ENCODE measurements around the gene MICAL3. TPM values are rescaled to one million over a fixed set of nuclear protein-coding genes. Genes with fewer than 3 reads are reported as not detected.

MICAL3 gene
- total RNA-seq, 1 experiment from 2014 or later: 47.1 TPM

DNA sequence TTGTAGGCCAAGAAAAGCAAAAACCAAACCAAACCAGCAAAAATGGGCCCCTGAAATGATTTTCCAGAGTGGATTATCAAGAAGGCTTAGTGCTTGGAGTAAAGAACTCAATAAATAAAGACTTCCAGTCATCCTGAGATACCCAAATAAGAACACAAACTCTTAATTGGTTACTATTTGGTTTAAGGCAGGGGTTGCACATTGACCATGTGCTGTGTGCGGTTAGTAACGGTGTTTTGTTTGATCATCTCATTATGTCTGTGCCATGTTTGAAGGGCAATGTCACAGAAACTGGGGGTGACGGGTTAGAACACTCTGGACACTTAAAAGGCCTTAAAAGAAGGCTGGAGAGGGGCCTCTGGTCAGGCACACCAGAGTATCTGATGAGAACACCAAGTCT, 9.7 kb upstream of the MICAL3 start:
- intact Hi-C loops (cut with micrococcal nuclease; ENCODE audit: unreplicated experiment): no loop called here
- ATAC-seq (no peak), DNase-seq (ENCODE audit: low read depth, low spot score) (no peak)
- no peaks in the 10 kb centered on the region for H3K27me3 ChIP-seq (ENCODE audit: control insufficient read depth, insufficient read depth, low read length)
- CTCF ChIA-PET: no interaction called here
- H3K4me3 ChIP-seq (ENCODE audit: low read depth in 2 of 2, low read length in 2 of 2): no peak overlapping the region
- no peak overlapping the region for H3K27ac ChIP-seq (ENCODE audit: low read length)
- H3K9me3 ChIP-seq (ENCODE audit: control insufficient read depth, insufficient read depth, low read depth, low read length): no peaks in the 10 kb centered on the region
- POLR2A ChIA-PET: interaction anchor here (0.6 kb wide), 1 partner anchor 109 kb away, joined by 4 read pairs; no protein-coding TSS in a partner anchor
- no peaks in the 10 kb centered on the region for H3K4me1 ChIP-seq (ENCODE audit: control insufficient read depth, insufficient read depth, low read length)
- no TSS peak for BruUV-seq (replicated peaks)
- in situ Hi-C loops (cut with HindIII; ENCODE audit: low pct_unique_long_range_greater_than_20kb, low sequenced_read_pairs): no loop called here
- no peaks in the 10 kb centered on the region for H3K36me3 ChIP-seq (ENCODE audit: control insufficient read depth, insufficient read depth, low read length)
- TF ChIP-seq, protein P1, sequence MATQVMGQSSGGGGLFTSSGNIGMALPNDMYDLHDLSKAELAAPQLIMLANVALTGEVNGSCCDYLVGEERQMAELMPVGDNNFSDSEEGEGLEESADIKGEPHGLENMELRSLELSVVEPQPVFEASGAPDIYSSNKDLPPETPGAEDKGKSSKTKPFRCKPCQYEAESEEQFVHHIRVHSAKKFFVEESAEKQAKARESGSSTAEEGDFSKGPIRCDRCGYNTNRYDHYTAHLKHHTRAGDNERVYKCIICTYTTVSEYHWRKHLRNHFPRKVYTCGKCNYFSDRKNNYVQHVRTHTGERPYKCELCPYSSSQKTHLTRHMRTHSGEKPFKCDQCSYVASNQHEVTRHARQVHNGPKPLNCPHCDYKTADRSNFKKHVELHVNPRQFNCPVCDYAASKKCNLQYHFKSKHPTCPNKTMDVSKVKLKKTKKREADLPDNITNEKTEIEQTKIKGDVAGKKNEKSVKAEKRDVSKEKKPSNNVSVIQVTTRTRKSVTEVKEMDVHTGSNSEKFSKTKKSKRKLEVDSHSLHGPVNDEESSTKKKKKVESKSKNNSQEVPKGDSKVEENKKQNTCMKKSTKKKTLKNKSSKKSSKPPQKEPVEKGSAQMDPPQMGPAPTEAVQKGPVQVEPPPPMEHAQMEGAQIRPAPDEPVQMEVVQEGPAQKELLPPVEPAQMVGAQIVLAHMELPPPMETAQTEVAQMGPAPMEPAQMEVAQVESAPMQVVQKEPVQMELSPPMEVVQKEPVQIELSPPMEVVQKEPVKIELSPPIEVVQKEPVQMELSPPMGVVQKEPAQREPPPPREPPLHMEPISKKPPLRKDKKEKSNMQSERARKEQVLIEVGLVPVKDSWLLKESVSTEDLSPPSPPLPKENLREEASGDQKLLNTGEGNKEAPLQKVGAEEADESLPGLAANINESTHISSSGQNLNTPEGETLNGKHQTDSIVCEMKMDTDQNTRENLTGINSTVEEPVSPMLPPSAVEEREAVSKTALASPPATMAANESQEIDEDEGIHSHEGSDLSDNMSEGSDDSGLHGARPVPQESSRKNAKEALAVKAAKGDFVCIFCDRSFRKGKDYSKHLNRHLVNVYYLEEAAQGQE (IDR thresholded peaks at IDR 0.05; ENCODE audit: insufficient read depth in 1 of 2, low read depth in 2 of 2, low read length in 1 of 2): no peak

DNA sequence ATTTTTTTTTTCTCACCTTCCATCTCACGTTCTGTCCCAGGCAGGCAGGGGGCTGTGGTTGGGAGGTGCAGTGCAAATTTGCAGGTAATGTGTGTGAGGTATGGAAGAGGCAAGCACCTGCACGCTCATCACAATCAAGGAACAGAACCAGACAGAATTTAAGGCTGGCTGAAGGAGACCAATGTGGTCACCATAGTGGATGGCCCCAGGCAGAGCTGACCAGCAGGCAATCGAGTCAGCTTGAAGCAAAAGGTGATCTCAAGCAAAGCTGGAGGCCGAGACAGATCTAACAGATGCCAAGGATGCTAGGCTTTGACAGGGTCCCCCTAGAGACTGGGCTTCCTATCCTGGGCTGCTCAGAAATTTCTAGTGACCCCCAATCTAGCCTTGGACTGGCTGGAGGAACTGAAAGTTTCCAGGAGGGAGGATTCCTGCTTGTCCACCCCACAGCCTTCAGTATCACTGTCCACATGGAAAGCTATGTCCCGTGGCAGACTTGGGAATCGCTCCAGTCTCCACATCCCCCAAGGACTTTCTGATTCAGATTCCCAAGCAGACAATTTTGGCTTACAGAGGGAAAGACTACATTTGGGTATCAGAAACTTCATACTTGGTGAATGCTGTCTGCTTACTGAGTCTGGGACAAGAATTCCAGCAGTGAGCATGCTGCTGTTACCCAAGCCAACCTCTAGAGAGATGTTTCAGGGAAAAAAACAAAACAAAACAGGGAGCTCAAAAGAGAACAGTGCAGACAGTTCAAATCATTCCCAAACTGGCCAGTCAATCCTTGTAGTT, 9.0 kb upstream of the MICAL3 start:
- no peak for DNase-seq (ENCODE audit: low read depth, low spot score)
- no TSS peak for BruUV-seq (replicated peaks)
- Histone ChIP-seq H3K36me3 (ENCODE audit: control insufficient read depth, insufficient read depth, low read length) (no peaks in the 10 kb centered on the region), H3K9me3 (ENCODE audit: control insufficient read depth, insufficient read depth, low read depth, low read length) (no peaks in the 10 kb centered on the region), H3K4me3 (ENCODE audit: low read depth in 2 of 2, low read length in 2 of 2) (no peak overlapping the region), H3K27ac (ENCODE audit: low read length) (no peak overlapping the region), H3K27me3 (ENCODE audit: control insufficient read depth, insufficient read depth, low read length) (no peaks in the 10 kb centered on the region), H3K4me1 (ENCODE audit: control insufficient read depth, insufficient read depth, low read length) (no peaks in the 10 kb centered on the region)
- ChIA-PET CTCF (no interaction called here), POLR2A (interaction anchor here (0.6 kb wide), 1 partner anchor 108 kb away, joined by 4 read pairs; no protein-coding TSS in a partner anchor)
- intact Hi-C loops (cut with micrococcal nuclease; ENCODE audit: unreplicated experiment) (no loop called here), in situ Hi-C loops (cut with HindIII; ENCODE audit: low pct_unique_long_range_greater_than_20kb, low sequenced_read_pairs) (no loop called here)
- no peak for ATAC-seq
- TF ChIP-seq, protein P1 (IDR thresholded peaks at IDR 0.05; ENCODE audit: insufficient read depth in 1 of 2, low read depth in 2 of 2, low read length in 1 of 2): no peak
- TF ChIP-seq POLR2AphosphoS5 (IDR thresholded peaks at IDR 0.05; ENCODE audit: low read depth, low read length) (no peak), TCF7L2 (IDR thresholded peaks at IDR 0.05; ENCODE audit: low read depth, low read length) (no peak), SIN3A (IDR thresholded peaks at IDR 0.05; ENCODE audit: borderline replicate concordance, insufficient read depth, low read depth, low read length) (no peak)
- TF ChIP-seq, protein P2, sequence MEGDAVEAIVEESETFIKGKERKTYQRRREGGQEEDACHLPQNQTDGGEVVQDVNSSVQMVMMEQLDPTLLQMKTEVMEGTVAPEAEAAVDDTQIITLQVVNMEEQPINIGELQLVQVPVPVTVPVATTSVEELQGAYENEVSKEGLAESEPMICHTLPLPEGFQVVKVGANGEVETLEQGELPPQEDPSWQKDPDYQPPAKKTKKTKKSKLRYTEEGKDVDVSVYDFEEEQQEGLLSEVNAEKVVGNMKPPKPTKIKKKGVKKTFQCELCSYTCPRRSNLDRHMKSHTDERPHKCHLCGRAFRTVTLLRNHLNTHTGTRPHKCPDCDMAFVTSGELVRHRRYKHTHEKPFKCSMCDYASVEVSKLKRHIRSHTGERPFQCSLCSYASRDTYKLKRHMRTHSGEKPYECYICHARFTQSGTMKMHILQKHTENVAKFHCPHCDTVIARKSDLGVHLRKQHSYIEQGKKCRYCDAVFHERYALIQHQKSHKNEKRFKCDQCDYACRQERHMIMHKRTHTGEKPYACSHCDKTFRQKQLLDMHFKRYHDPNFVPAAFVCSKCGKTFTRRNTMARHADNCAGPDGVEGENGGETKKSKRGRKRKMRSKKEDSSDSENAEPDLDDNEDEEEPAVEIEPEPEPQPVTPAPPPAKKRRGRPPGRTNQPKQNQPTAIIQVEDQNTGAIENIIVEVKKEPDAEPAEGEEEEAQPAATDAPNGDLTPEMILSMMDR (IDR thresholded peaks at IDR 0.05): no peak

Data from Panc1 (cell line).